Liver (tissue), 9 donors: ENCODE results near the gene KLHDC3. TPM values are rescaled to one million over a fixed set of nuclear protein-coding genes. Genes with fewer than 3 reads are reported as not detected.

Experiments
- DNase-seq: peaks from one replicate; pipeline ENCODE4 v3.0.0-alpha.2; 2017; ENCODE audit warnings: low spot score
- H3K27ac ChIP-seq, 2 donors: one replicate each; pipeline ENCODE4 v1.7.0; 2013; ENCODE audit warnings: inconsistent platforms in 2 of 2, low read length in 2 of 2, control low read depth in 1 of 2, low read depth in 1 of 2, mild to moderate bottlenecking in 1 of 2
- H3K27me3 ChIP-seq, 4 donors: one replicate each; pipeline versions ENCODE4 v1.6.1 to v1.7.0; 2013; ENCODE audit warnings: low read length in 3 of 4, inconsistent platforms in 1 of 4, mild to moderate bottlenecking in 1 of 4, moderate library complexity in 1 of 4; ENCODE audit not compliant: control insufficient read depth in 4 of 4, insufficient read depth in 4 of 4
- H3K36me3 ChIP-seq, 4 donors: one replicate each; pipeline versions ENCODE4 v1.6.1 to v1.7.0; 2013; ENCODE audit warnings: low read length in 3 of 4, mild to moderate bottlenecking in 3 of 4, low read depth in 1 of 4, moderate library complexity in 1 of 4; ENCODE audit not compliant: control insufficient read depth in 4 of 4, insufficient read depth in 3 of 4
- H3K4me1 ChIP-seq, 4 donors: one replicate each; pipeline versions ENCODE4 v1.6.1 to v1.7.0; 2013; ENCODE audit warnings: low read length in 3 of 4, mild to moderate bottlenecking in 3 of 4, moderate library complexity in 1 of 4; ENCODE audit not compliant: control insufficient read depth in 4 of 4, insufficient read depth in 4 of 4
- H3K4me3 ChIP-seq, 3 donors: one replicate each; pipeline versions ENCODE4 v1.6.1 to v1.7.0; 2013; ENCODE audit warnings: low read length in 3 of 3, control low read depth in 1 of 3, low read depth in 1 of 3, mild to moderate bottlenecking in 1 of 3
- H3K9ac ChIP-seq, 2 donors: one replicate each; pipeline ENCODE4 v1.7.0; 2013; ENCODE audit warnings: low read length in 2 of 2, mild to moderate bottlenecking in 2 of 2, moderate library complexity in 2 of 2, control low read depth in 1 of 2, low read depth in 1 of 2
- H3K9me3 ChIP-seq, 4 donors: one replicate each; pipeline versions ENCODE4 v1.6.1 to v1.7.0; 2013; ENCODE audit warnings: low read length in 3 of 4; ENCODE audit not compliant: control insufficient read depth in 4 of 4
- CTCF ChIP-seq: fragments of 150-350 bp; IDR thresholded peaks from 2 replicates; pipeline ENCODE4 v1.5.1; 2017; ENCODE audit warnings: improper control_type of control experiment, low read depth, low read length; ENCODE audit not compliant: missing input control
- EGR1 ChIP-seq, 2 donors: IDR thresholded peaks; 2 replicates each; pipeline ENCODE4 v1.6.1; 2016 to 2018; ENCODE audit warnings: antibody characterized with exemption in 2 of 2, low read depth in 2 of 2
- FOXA1 ChIP-seq: IDR thresholded peaks from 2 replicates; pipeline ENCODE4 v1.6.1; 2016; ENCODE audit warnings: antibody characterized with exemption
- FOXA2 ChIP-seq: IDR thresholded peaks from 2 replicates; pipeline ENCODE4 v1.6.1; 2016; ENCODE audit warnings: antibody characterized with exemption
- GABPA ChIP-seq, 2 donors: IDR thresholded peaks in 1 of 2; conservative IDR thresholded peaks in 1 of 2; 2 replicates each; pipeline ENCODE4 v1.6.1; 2016; ENCODE audit warnings: antibody characterized with exemption in 2 of 2, mild to moderate bottlenecking in 1 of 2, moderate library complexity in 1 of 2
- HNF4A ChIP-seq, 2 donors: conservative IDR thresholded peaks; 2 replicates each; pipeline ENCODE4 v1.6.1; 2016; ENCODE audit warnings: antibody characterized with exemption in 2 of 2, mild to moderate bottlenecking in 2 of 2
- HNF4G ChIP-seq: IDR thresholded peaks from 2 replicates; pipeline ENCODE4 v1.6.1; 2016; ENCODE audit warnings: antibody characterized with exemption
- JUND ChIP-seq, 2 donors: IDR thresholded peaks; 2 replicates each; pipeline ENCODE4 v1.6.1; 2016; ENCODE audit warnings: antibody characterized with exemption in 2 of 2
- MAX ChIP-seq: IDR thresholded peaks from 2 replicates; pipeline ENCODE4 v1.6.1; 2016; ENCODE audit warnings: antibody characterized with exemption
- NR2F2 ChIP-seq: IDR thresholded peaks from 2 replicates; pipeline ENCODE4 v1.6.1; 2016; ENCODE audit warnings: antibody characterized with exemption
- RAD21 ChIP-seq, 2 donors: IDR thresholded peaks; 2 replicates each; pipeline ENCODE4 v1.6.1; 2016; ENCODE audit warnings: antibody characterized with exemption in 2 of 2, mild to moderate bottlenecking in 2 of 2
- RXRA ChIP-seq, 2 donors: IDR thresholded peaks; 2 replicates each; pipeline ENCODE4 v1.6.1; 2017 to 2018; ENCODE audit warnings: antibody characterized with exemption in 2 of 2, mild to moderate bottlenecking in 1 of 2
- SP1 ChIP-seq: IDR thresholded peaks from 2 replicates; pipeline ENCODE4 v1.6.1; 2018; ENCODE audit warnings: antibody characterized with exemption, mild to moderate bottlenecking
- TAF1 ChIP-seq: conservative IDR thresholded peaks from 2 replicates; pipeline ENCODE4 v1.6.1; 2016; ENCODE audit warnings: antibody characterized with exemption, mild to moderate bottlenecking
- YY1 ChIP-seq: IDR thresholded peaks from 2 replicates; pipeline ENCODE4 v1.6.1; 2016; ENCODE audit warnings: antibody characterized with exemption, mild to moderate bottlenecking
- ZBTB33 ChIP-seq: IDR thresholded peaks from 2 replicates; pipeline ENCODE4 v1.6.1; 2016; ENCODE audit warnings: antibody characterized with exemption
- WGBS: extraction: QIAGEN DNeasy Blood & Tissue Kit; methylation state at CpG from one replicate; pipeline ENCODE4 v1.1.7; 2013; 5-methylcytosine and 5-hydroxymethylcytosine counted together
- polyA plus RNA-seq, 2 donors: library from polyadenylated mRNA; stranded (reverse) in 1 of 2; unstranded in 1 of 2; fragments of 200-250 nt in 1 of 2; fragments of >200 nt in 1 of 2; fragmentation: Nextera tagmentation in 1 of 2; extraction: Ambion mirVana in 1 of 2; gene quantifications; one replicate each; pipeline versions ENCODE4 v1.2.1 to v1.2.3, GENCODE V29; 2013 to 2015
- total RNA-seq, 2 donors: library from RNA; depleted of rRNA; stranded (reverse); fragments of >200 nt; gene quantifications; one replicate each; pipeline ENCODE4 v1.2.3, GENCODE V29; 2014
- TF ChIP-seq, protein P1 (sequence below): IDR thresholded peaks from 2 replicates; pipeline ENCODE4 v1.6.1; 2016; ENCODE audit warnings: antibody characterized with exemption, mild to moderate bottlenecking
- TF ChIP-seq, protein P2 (sequence below): IDR thresholded peaks from 2 replicates; pipeline ENCODE4 v1.6.1; 2016; ENCODE audit warnings: antibody characterized with exemption
- donor health status: healthy.
- donor health status: healthy.
- donor health status: healthy.
- donor health status: healthy.
- donor health status: healthy.

The KLHDC3 gene
- total and polyA plus RNA-seq, 4 donors = 30.9 to 66.5 (median 50.6) TPM

DNA sequence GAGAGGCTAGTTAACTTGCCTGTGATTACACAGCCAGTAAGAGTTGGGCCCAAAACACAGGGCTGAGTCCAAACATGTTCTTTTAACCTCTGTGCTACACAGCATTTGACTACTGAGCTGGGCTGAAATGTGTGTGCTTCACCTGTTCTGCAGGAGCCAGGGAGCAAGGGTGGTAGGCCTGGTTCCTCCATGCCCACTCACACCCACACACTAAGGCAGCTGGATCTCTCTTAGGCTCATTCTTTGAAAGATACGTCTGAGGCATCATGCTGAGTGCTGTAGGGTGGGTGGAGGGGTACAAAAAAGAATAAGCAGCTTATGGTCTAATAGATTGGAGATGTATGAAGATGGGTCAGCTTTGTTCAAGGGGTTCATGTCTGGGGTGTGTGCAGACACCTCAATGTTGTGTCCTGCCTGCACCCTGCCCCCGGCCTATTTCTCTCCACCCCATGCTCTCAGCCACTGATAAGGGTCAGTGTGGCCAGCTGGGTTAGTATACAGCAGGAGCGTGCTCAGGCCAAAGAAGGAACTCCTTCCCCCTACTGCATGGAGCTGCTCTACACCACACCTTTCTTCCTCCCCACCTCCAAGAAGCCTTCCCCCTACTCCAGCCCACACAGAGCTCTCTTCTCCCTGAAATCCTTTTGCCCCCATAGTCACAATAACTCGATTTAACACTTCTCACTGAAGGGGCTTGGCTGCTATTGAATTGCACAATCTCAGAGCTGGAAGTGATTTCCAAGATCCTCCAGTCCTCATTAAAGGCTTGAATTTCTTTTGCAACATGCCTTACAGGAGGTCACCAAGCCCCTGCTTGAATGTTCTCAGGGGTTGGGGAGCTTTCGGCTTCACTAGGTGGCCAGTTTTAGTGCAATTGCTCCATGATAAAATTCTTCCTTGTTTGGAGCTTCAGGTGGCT is 26.3 kb upstream of the KLHDC3 start:
- TF ChIP-seq, protein P1, sequence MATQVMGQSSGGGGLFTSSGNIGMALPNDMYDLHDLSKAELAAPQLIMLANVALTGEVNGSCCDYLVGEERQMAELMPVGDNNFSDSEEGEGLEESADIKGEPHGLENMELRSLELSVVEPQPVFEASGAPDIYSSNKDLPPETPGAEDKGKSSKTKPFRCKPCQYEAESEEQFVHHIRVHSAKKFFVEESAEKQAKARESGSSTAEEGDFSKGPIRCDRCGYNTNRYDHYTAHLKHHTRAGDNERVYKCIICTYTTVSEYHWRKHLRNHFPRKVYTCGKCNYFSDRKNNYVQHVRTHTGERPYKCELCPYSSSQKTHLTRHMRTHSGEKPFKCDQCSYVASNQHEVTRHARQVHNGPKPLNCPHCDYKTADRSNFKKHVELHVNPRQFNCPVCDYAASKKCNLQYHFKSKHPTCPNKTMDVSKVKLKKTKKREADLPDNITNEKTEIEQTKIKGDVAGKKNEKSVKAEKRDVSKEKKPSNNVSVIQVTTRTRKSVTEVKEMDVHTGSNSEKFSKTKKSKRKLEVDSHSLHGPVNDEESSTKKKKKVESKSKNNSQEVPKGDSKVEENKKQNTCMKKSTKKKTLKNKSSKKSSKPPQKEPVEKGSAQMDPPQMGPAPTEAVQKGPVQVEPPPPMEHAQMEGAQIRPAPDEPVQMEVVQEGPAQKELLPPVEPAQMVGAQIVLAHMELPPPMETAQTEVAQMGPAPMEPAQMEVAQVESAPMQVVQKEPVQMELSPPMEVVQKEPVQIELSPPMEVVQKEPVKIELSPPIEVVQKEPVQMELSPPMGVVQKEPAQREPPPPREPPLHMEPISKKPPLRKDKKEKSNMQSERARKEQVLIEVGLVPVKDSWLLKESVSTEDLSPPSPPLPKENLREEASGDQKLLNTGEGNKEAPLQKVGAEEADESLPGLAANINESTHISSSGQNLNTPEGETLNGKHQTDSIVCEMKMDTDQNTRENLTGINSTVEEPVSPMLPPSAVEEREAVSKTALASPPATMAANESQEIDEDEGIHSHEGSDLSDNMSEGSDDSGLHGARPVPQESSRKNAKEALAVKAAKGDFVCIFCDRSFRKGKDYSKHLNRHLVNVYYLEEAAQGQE = no peak
- no peak for TF ChIP-seq SP1
- no peak for TF ChIP-seq HNF4A (conservative IDR thresholded peaks at IDR 0.05)
- TF ChIP-seq GABPA (IDR thresholded peaks at IDR 0.05 in 1 of 2, conservative IDR thresholded peaks at IDR 0.05 in 1 of 2) = no peak
- no peak for TF ChIP-seq FOXA2
- no peak for TF ChIP-seq NR2F2
- no peak for TF ChIP-seq YY1
- no peak for TF ChIP-seq TAF1
- no peak for TF ChIP-seq MAX
- TF ChIP-seq JUND (IDR thresholded peaks at IDR 0.05) = no peak
- TF ChIP-seq RAD21 (IDR thresholded peaks at IDR 0.05) = no peak
- no peak for TF ChIP-seq FOXA1
- no peak for TF ChIP-seq RXRA (IDR thresholded peaks at IDR 0.05)
- TF ChIP-seq ZBTB33 = no peak
- TF ChIP-seq HNF4G = no peak
- TF ChIP-seq CTCF = no peak
- TF ChIP-seq EGR1 (IDR thresholded peaks at IDR 0.05; ENCODE audit: low read depth in 2 of 2) = no peak
- TF ChIP-seq, protein P2, sequence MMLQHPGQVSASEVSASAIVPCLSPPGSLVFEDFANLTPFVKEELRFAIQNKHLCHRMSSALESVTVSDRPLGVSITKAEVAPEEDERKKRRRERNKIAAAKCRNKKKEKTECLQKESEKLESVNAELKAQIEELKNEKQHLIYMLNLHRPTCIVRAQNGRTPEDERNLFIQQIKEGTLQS = no peak
- H3K27ac ChIP-seq = no peak overlapping the region

More for the DNA sequence above, 26.3 kb upstream of the KLHDC3 start:
- H3K36me3 ChIP-seq = peaks cover 2 to 14% (median 10%) of the 10 kb centered on the region in 4 donors
- no peaks in the 10 kb centered on the region for H3K9me3 ChIP-seq
- 86% methylated on average over 5 of the region's 5 CpGs for WGBS
- peaks cover 2 to 18% (median 16%) of the 10 kb centered on the region in 4 donors for H3K4me1 ChIP-seq
- no peaks in the 10 kb centered on the region for H3K27me3 ChIP-seq
- no peak overlapping the region for H3K9ac ChIP-seq
- DNase-seq = no peak
- H3K4me3 ChIP-seq = no peak overlapping the region
